ENCODE data around the gene HSDL2. TPM values are rescaled to one million over a fixed set of nuclear protein-coding genes. Genes with fewer than 3 reads are reported as not detected.

The HSDL2 gene
- total RNA-seq, 1 donor from 2014 or later, result 25.3 TPM

GRCh38 chr9:112487008-112487798 is 107.3 kb downstream of the HSDL2 start:
- TF ChIP-seq CTCF (conservative IDR thresholded peaks at IDR 0.05; ENCODE audit: low read depth, low read length), result no peak
- no peak for DNase-seq (ENCODE audit: low read depth)

GRCh38 chr9:112487799-112488340 is 108.0 kb downstream of the HSDL2 start:
- TF ChIP-seq CTCF (conservative IDR thresholded peaks at IDR 0.05; ENCODE audit: low read depth, low read length), result no peak
- no peak for DNase-seq (ENCODE audit: low read depth)
- H3K4me3 ChIP-seq (ENCODE audit: low read depth, low read length), result peak overlapping the region; percentile 79

More at GRCh38 chr9:112487008-112487798, 107.3 kb downstream of the HSDL2 start:
- H3K4me3 ChIP-seq (ENCODE audit: low read depth, low read length), result peak overlapping the region; percentile 79

- no peak for TF ChIP-seq CTCF (conservative IDR thresholded peaks at IDR 0.05; ENCODE audit: low read depth, low read length)
- DNase-seq (ENCODE audit: low read depth), result no peak
- peak overlapping the region; percentile 28 for H3K4me3 ChIP-seq (ENCODE audit: low read depth, low read length)
Measured at GRCh38 chr9:112489039-112489546, 109.2 kb downstream of the HSDL2 start.

GRCh38 chr9:112489876-112490666 is 110.2 kb downstream of the HSDL2 start:
- no peak for DNase-seq (ENCODE audit: low read depth)
- no peak overlapping the region for H3K4me3 ChIP-seq (ENCODE audit: low read depth, low read length)
- no peak for TF ChIP-seq CTCF (conservative IDR thresholded peaks at IDR 0.05; ENCODE audit: low read depth, low read length)

GRCh38 chr9:112493393-112494137 is 113.7 kb downstream of the HSDL2 start:
- no peak for DNase-seq (ENCODE audit: low read depth)
- TF ChIP-seq CTCF (conservative IDR thresholded peaks at IDR 0.05; ENCODE audit: low read depth, low read length), result no peak
- no peak overlapping the region for H3K4me3 ChIP-seq (ENCODE audit: low read depth, low read length)

GRCh38 chr9:112494153-112494552 is 114.2 kb downstream of the HSDL2 start:
- TF ChIP-seq CTCF (conservative IDR thresholded peaks at IDR 0.05; ENCODE audit: low read depth, low read length), result no peak
- no peak for DNase-seq (ENCODE audit: low read depth)
- no peak overlapping the region for H3K4me3 ChIP-seq (ENCODE audit: low read depth, low read length)

All from epithelial cell of proximal tubule (primary cell).